SU-DHL-6 (cell line): ENCODE data around the gene ARHGAP27.

Source experiments
- H2AFZ ChIP-seq: fragments of 200-600 bp; sonication (generic); 2 replicates; pipeline ENCODE4 v1.6.1; 2014; ENCODE audit warnings: low read depth, mild to moderate bottlenecking, moderate library complexity, mixed read lengths, antibody characterized with exemption, low read length; ENCODE audit not compliant: severe bottlenecking
- H3F3A ChIP-seq: fragments of 200-600 bp; shearing (Covaris generic); 2 replicates; pipeline ENCODE4 v1.6.0; 2016; ENCODE audit warnings: antibody characterized with exemption, mild to moderate bottlenecking; ENCODE audit not compliant: insufficient read depth
- H3K27ac ChIP-seq: fragments of 200-600 bp; sonication (generic); 2 replicates; pipeline ENCODE4 v1.5.1; 2016; ENCODE audit warnings: low read depth, mild to moderate bottlenecking, low read length, moderate library complexity, mixed read lengths
- H3K27me3 ChIP-seq: fragments of 200-600 bp; sonication (generic), shearing (Covaris generic); 2 replicates; pipeline ENCODE4 v1.6.0; 2014; ENCODE audit warnings: mild to moderate bottlenecking, low read length
- H3K36me3 ChIP-seq: fragments of 200-600 bp; sonication (generic); 2 replicates; pipeline ENCODE4 v1.6.1; 2014; ENCODE audit warnings: mild to moderate bottlenecking, low read length, mixed read lengths
- H3K4me2 ChIP-seq: fragments of 300-600, 200-600 bp; shearing (Covaris generic), sonication (generic); 2 replicates; pipeline ENCODE4 v1.6.0; 2014; ENCODE audit warnings: low read length, low read depth, mild to moderate bottlenecking; ENCODE audit not compliant: poor library complexity, severe bottlenecking
- H3K4me3 ChIP-seq: fragments of 200-600 bp; sonication (generic); 2 replicates; pipeline ENCODE4 v1.5.1; 2014; ENCODE audit warnings: antibody characterized with exemption, low read length, mild to moderate bottlenecking, mixed read lengths; ENCODE audit not compliant: insufficient read depth, poor library complexity, severe bottlenecking
- H3K79me2 ChIP-seq: fragments of 200-600 bp; sonication (generic); 2 replicates; pipeline ENCODE4 v1.6.1; 2014; ENCODE audit warnings: mild to moderate bottlenecking, low read length, moderate library complexity; ENCODE audit not compliant: insufficient read depth
- H3K9ac ChIP-seq: fragments of 200-600 bp; sonication (generic); 2 replicates; pipeline ENCODE4 v1.7.0; 2014; ENCODE audit warnings: mild to moderate bottlenecking, low read length
- H3K9me2 ChIP-seq: fragments of 200-600 bp; sonication (generic); replicated peaks from 2 replicates; pipeline ENCODE4 v1.6.1; 2014; ENCODE audit warnings: low read length; ENCODE audit not compliant: insufficient read depth
- H3K9me3 ChIP-seq: fragments of 200-600 bp; sonication (generic); 2 replicates; pipeline ENCODE4 v1.6.1; 2014; ENCODE audit warnings: low read length, mixed read lengths; ENCODE audit not compliant: insufficient read depth
- H4K20me1 ChIP-seq: fragments of 200-600 bp; sonication (generic); 2 replicates; pipeline ENCODE4 v1.6.1; 2014; ENCODE audit warnings: low read depth, mild to moderate bottlenecking, antibody characterized with exemption, low read length, moderate library complexity, mixed read lengths
- CTCF ChIP-seq: fragments of 200-600 bp; sonication (generic); IDR thresholded peaks from one replicate; pipeline ENCODE4 v1.5.1; 2017; ENCODE audit warnings: antibody characterized with exemption, mild to moderate bottlenecking, low read length, moderate library complexity; ENCODE audit not compliant: insufficient read depth, poor library complexity, severe bottlenecking
- EZH2phosphoT487 ChIP-seq: fragments of 200-600 bp; sonication (generic), shearing (Covaris generic); conservative IDR thresholded peaks from 2 replicates; pipeline ENCODE4 v1.6.1; 2018; ENCODE audit warnings: mild to moderate bottlenecking, antibody characterized with exemption, low read length, moderate library complexity, mixed read lengths

ARHGAP27 gene

GRCh38 chr17:45380046-45380765 lies 52.5 kb downstream of the ARHGAP27 start:
- Histone ChIP-seq H3K9me3 (no peaks in the 10 kb centered on the region), H4K20me1 (no peaks in the 10 kb centered on the region), H3K4me3 (no peak overlapping the region), H3K79me2 (no peaks in the 10 kb centered on the region), H3K9ac (no peak overlapping the region), H3K9me2 (no peaks in the 10 kb centered on the region), H3K4me2 (no peak overlapping the region), H3K27ac (no peak overlapping the region), H3F3A (no peaks in the 10 kb centered on the region), H2AFZ (no peak overlapping the region), H3K27me3 (no peaks in the 10 kb centered on the region), H3K36me3 (no peaks in the 10 kb centered on the region)
- TF ChIP-seq EZH2phosphoT487 (no peak), CTCF (no peak)

GRCh38 chr17:45377401-45377800 lies 55.3 kb downstream of the ARHGAP27 start:
- H3K9me2 ChIP-seq, result no peaks in the 10 kb centered on the region
- H3K4me2 ChIP-seq, result no peak overlapping the region
- TF ChIP-seq EZH2phosphoT487 (no peak), CTCF (no peak)
- no peaks in the 10 kb centered on the region for H3K9me3 ChIP-seq
- no peaks in the 10 kb centered on the region for H4K20me1 ChIP-seq
- H3K4me3 ChIP-seq, result no peak overlapping the region
- H3K79me2 ChIP-seq, result no peaks in the 10 kb centered on the region
- no peak overlapping the region for H3K9ac ChIP-seq
- H3K36me3 ChIP-seq, result no peaks in the 10 kb centered on the region
- no peaks in the 10 kb centered on the region for H3K27me3 ChIP-seq
- H3F3A ChIP-seq, result no peaks in the 10 kb centered on the region
- H3K27ac ChIP-seq, result no peak overlapping the region
- H2AFZ ChIP-seq, result no peak overlapping the region

GRCh38 chr17:45376171-45377005 lies 56.3 kb downstream of the ARHGAP27 start:
- no peaks in the 10 kb centered on the region for H3K27me3 ChIP-seq
- TF ChIP-seq CTCF (no peak), EZH2phosphoT487 (no peak)
- H3K4me3 ChIP-seq, result no peak overlapping the region
- H4K20me1 ChIP-seq, result no peaks in the 10 kb centered on the region
- no peaks in the 10 kb centered on the region for H3K9me3 ChIP-seq
- H3K36me3 ChIP-seq, result no peaks in the 10 kb centered on the region
- no peak overlapping the region for H3K27ac ChIP-seq
- H3K9ac ChIP-seq, result no peak overlapping the region
- H3K4me2 ChIP-seq, result no peak overlapping the region
- no peaks in the 10 kb centered on the region for H3K79me2 ChIP-seq
- no peaks in the 10 kb centered on the region for H3F3A ChIP-seq
- no peaks in the 10 kb centered on the region for H3K9me2 ChIP-seq
- no peak overlapping the region for H2AFZ ChIP-seq
